ENCODE measurements around the gene CELF1.
"Not testable (repeated sequence)": the region's sequence is repeated elsewhere in the genome, so short reads cannot be mapped to it uniquely, and the experiment has no call there.

The CELF1 gene

DNA sequence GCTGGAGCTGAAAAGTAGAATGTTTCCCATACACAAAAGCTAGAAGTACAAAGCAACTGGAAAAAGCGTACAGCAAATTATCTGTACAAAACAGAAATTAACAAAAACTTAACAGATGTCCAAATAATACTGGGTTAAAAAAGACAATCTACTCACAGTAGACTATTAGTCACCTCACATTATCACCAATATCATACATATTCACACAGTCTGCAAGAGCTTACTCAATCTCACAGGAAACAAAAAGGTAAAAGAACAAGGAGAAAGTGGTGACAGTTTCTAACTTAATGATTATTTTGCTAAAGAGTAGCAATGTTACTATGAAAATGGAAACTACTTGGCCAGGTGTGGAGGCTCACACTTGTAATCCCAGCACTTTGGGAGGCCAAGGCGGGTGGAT is 11.9 kb downstream of the CELF1 start:
- DNase-seq (ENCODE audit: low read depth in 2 of 2, low spot score in 1 of 2) = no peak

DNA sequence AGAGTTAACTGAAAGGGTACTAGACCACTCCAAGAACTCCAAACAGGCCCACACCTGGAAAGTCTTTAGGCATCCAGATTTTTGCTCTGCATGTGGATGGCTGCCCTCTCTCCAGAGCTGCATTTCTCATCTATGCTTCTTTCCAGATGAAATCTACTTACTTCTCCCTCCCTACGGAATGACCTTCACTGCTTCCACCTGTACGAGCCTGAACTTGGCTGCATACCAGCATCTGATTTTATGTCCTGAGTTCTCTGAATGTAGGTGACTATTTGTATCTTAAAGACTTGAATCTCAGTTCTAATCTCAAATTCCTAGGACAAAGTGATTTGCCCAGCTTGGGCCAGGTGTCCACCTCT is 13.3 kb downstream of the CELF1 start:
- no peak for DNase-seq (ENCODE audit: low read depth in 2 of 2, low spot score in 1 of 2)

GRCh38 chr11:47538741-47539565 is 14.0 kb downstream of the CELF1 start:
- no peak for DNase-seq (ENCODE audit: low read depth in 2 of 2, low spot score in 1 of 2)

GRCh38 chr11:47536915-47537314 is 16.0 kb downstream of the CELF1 start:
- DNase-seq (ENCODE audit: low read depth in 2 of 2, low spot score in 1 of 2) = no peak

- DNase-seq (ENCODE audit: low read depth in 2 of 2, low spot score in 1 of 2) = no peak
Measured at GRCh38 chr11:47534704-47535251, 18.2 kb downstream of the CELF1 start.

GRCh38 chr11:47533690-47534151 is 19.2 kb downstream of the CELF1 start:
- no peak for DNase-seq (ENCODE audit: low read depth in 2 of 2, low spot score in 1 of 2)

DNA sequence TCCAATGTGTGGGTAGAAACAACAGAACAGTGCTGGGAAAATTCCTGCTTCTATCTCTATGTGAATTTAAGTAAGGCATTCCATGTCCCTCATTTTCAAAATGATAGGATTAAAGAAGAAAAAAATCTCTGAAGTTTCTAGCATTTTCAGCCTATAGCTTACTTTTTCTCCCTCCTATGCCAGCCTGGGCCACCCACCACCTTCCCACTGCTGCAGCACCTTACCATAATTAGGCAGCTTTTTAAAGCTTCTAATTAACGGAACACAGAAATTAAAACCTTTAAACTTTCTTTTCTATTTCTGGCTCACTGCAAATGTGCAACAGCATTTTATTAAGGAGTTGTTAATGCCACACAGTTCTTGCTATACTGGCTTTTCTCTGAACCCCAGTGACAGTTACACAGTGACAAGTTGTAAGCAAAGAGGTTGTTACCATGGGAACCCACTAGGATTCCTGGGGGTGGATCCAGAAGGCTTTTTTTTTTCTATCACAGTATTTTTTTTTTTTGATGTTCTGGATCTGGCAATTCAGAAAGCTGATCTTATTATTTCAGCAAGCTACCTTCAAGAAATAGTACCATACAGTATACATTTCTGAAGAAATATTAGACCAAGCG is 20.2 kb downstream of the CELF1 start:
- DNase-seq (ENCODE audit: low read depth in 2 of 2, low spot score in 1 of 2) = no peak

- DNase-seq (ENCODE audit: low read depth in 2 of 2, low spot score in 1 of 2) = no peak
Measured at GRCh38 chr11:47531666-47532065, 21.3 kb downstream of the CELF1 start.

DNA sequence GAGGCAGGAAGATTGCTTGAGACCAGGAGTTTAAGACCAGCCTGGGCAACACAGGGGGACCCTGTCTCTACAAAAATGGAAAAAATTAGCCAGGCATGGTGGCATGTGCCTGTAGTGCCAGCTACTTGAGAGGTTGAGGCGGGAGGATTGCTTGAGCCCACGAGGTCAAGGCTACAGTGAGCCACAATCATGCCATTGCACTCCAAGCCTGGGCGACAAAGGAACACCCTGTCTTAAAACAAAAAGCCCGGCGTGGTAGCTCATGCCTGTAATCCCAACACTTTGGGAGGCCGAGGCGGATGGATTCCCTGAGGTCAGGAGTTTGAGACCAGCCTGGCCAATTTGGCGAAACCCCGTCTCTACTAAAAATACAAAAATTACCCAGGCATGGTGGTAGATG is 22.2 kb downstream of the CELF1 start:
- not testable (repeated sequence) for DNase-seq (ENCODE audit: low read depth in 2 of 2, low spot score in 1 of 2)

GRCh38 chr11:47529951-47530350 is 23.0 kb downstream of the CELF1 start:
- no peak for DNase-seq (ENCODE audit: low read depth in 2 of 2, low spot score in 1 of 2)

DNA sequence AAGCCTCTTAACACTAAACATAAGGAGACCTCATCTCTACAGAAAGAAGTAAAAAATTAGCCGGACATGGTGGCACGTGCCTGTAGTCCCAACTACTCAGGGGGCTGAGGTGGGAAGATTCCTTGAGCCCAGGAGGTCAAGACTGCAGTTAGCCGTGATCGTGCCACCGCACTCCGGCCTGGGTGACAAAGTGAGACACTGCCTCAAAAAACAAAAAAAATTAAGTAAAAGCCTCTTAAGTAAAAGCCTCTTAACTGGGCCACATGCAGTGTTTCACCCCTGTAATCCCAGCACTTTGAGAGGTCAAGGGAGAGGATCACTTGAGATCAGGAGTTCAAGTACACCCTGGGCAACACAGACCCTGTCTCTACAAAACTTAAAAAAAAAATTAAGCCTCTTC is 25.7 kb downstream of the CELF1 start:
- no peak for DNase-seq (ENCODE audit: low read depth in 2 of 2, low spot score in 1 of 2)

DNA sequence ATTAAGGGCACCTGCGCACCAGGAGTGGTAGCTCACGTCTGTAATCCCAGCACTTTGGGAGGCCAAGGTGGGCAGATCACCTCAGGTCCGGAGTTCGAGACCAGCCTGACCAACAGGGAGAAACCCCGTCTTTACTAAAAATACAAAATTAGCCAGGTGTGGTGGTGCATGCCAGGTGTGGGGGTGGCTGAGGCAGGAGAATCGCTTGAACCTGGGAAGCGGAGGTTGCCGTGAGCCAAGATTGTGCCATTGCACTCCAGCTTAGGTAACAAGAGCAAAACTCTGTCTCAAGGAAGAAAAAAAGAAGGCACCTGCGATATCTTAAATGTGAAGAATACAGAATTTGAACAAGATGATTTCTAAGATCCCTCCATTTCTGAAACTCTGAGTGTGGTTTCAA is 26.9 kb downstream of the CELF1 start:
- not testable (repeated sequence) for DNase-seq (ENCODE audit: low read depth in 2 of 2, low spot score in 1 of 2)

GRCh38 chr11:47524291-47524874 is 28.5 kb downstream of the CELF1 start:
- no peak for DNase-seq (ENCODE audit: low read depth in 2 of 2, low spot score in 1 of 2)

- no peak for DNase-seq (ENCODE audit: low read depth in 2 of 2, low spot score in 1 of 2)
Measured at GRCh38 chr11:47523490-47524225, 29.3 kb downstream of the CELF1 start.

DNA sequence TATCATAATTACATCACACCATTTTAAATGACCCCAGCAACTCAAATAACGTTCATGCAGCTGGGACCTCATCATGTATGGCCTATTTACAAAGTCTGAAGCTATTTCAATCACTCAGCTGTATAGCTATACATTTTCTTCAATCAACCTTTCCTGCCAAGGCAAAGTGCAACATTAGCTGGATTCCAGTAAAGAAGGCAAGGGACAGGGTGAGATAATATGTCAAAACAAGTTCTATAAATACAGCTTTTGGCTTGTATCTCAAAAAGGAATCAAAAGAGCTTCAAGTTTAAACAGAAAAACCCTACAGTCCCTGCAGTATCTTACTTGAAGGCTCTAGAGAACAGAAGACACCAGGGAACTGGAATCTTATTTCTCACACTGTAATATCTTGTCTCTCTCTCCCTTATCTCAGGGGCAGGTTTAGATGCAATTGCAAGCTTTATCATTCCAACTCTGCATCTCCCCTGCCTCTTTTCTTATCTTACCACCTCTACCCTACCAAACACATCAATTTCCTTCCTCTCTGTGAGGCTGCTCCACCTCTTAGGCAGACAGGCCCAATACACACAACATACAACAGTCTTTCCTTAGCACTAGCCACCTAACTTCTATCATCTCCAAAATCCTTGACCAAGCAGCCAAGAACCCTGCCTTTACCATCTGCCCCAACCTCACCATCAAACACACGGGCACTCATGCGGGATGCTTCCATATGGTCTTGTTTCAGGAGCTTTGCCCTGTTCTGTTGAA is 34.5 kb downstream of the CELF1 start:
- DNase-seq (ENCODE audit: low read depth in 2 of 2, low spot score in 1 of 2) = no peak

- DNase-seq (ENCODE audit: low read depth in 2 of 2, low spot score in 1 of 2) = no peak
Measured at GRCh38 chr11:47516984-47517853, 35.7 kb downstream of the CELF1 start.

DNA sequence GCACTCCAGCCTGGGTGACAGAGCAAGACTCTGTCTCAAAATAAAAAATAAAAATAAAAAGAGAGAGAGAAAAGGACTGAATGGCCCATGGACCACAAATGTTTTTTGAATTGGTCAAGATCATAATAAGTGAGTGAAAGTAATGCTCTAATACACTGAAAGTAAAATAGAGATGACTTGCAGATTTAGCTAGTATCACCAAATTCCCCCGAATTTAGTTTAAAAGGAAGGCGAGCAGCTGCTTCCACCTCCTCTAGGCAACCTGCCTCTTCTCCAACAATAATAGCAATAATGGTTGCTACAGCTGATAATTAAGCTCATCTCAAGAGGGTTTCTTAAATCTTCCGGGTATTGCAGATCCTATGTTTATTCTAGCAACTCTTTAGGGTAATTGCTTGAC is 36.8 kb downstream of the CELF1 start:
- DNase-seq (ENCODE audit: low read depth in 2 of 2, low spot score in 1 of 2) = no peak

DNA sequence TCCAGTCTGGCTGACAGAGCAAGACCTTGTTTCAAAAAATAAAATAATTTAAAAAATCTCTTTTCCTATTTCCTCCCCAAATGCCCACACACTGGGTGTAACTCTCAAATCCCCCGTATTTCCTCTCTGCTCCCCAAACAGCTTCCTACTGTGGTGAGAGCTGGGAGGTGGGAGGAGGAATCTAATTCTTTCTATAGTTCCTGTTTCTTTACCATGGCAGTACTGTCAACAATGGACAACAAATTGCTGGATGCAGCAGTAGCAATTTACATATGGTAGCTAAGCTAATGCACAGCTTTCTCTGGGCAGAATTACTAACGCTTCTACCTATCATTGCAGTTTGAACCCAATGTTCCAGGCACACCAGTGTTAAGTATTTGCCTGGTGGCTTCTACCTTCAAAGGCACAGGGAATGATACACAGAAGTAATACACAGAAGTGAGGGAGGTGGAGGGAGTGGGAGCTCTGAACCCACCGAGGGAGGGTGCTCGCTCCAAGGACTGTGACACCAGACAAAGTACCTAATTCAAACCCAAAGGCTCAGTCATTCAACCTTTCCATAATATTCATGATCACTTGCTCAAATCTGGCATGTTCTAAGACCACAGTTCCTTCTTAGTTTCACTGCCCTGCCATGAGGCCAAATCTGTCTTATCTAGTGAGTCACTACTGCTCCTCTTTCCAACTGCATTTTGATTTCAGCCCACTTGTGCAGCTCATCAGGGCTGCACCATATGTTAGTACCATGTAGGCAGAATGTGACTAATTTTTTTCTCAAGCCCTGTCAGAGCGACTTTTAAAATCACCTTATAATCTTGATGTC is 37.9 kb downstream of the CELF1 start:
- no peak for DNase-seq (ENCODE audit: low read depth in 2 of 2, low spot score in 1 of 2)

- no peak for DNase-seq (ENCODE audit: low read depth in 2 of 2, low spot score in 1 of 2)
Measured at GRCh38 chr11:47512701-47513100, 40.2 kb downstream of the CELF1 start.

All from stimulated activated CD8-positive, alpha-beta memory T cell treated with anti-CD3 and anti-CD28 coated beads, Interleukin-4, amount 100 ng/mL, for 4 hours (primary cell).